ENCODE data around the gene RBM41.
"Not testable (repeated sequence)": the region's sequence is repeated elsewhere in the genome, so short reads cannot be mapped to it uniquely, and the experiment has no call there.

RBM41 gene

GRCh38 chrX:107118322-107119147 lies at the start of gene RBM41:
Gene RBM41, minus strand, starts transcription at chrX:107118822. Its CDS starts 49 bp downstream, at chrX:107118773.
- peak; percentile 42 for DNase-seq (ENCODE audit: low read depth)

- no peak for DNase-seq (ENCODE audit: low read depth)
These were observed 49.6 kb upstream of the RBM41 start for GRCh38 chrX:107168257-107168656.

- DNase-seq (ENCODE audit: low read depth) = no peak
These were observed 48.7 kb upstream of the RBM41 start for GRCh38 chrX:107167163-107167921.

- DNase-seq (ENCODE audit: low read depth) = not testable (repeated sequence)
These were observed 39.0 kb upstream of the RBM41 start for GRCh38 chrX:107157618-107158017.

GRCh38 chrX:107155621-107156430 lies 37.2 kb upstream of the RBM41 start:
- DNase-seq (ENCODE audit: low read depth) = not testable (repeated sequence)

- no peak for DNase-seq (ENCODE audit: low read depth)
These were observed 36.4 kb upstream of the RBM41 start for GRCh38 chrX:107154787-107155620.

GRCh38 chrX:107153005-107153404 lies 34.4 kb upstream of the RBM41 start:
- no peak for DNase-seq (ENCODE audit: low read depth)

- DNase-seq (ENCODE audit: low read depth) = no peak
These were observed 28.0 kb upstream of the RBM41 start for GRCh38 chrX:107146670-107147069.

GRCh38 chrX:107135965-107136307 lies 17.3 kb upstream of the RBM41 start:
- DNase-seq (ENCODE audit: low read depth) = no peak

GRCh38 chrX:107135049-107135964 lies 16.7 kb upstream of the RBM41 start:
- DNase-seq (ENCODE audit: low read depth) = no peak

GRCh38 chrX:107123750-107124149 lies 5.1 kb upstream of the RBM41 start:
- no peak for DNase-seq (ENCODE audit: low read depth)

- no peak for DNase-seq (ENCODE audit: low read depth)
These were observed 661 bp upstream of the RBM41 start for GRCh38 chrX:107119283-107119682.

- DNase-seq (ENCODE audit: low read depth) = no peak
These were observed 665 bp downstream of the RBM41 start for GRCh38 chrX:107117993-107118321.

- no peak for DNase-seq (ENCODE audit: low read depth)
These were observed 11.2 kb downstream of the RBM41 start for GRCh38 chrX:107107459-107107858.

- no peak for DNase-seq (ENCODE audit: low read depth)
These were observed 15.6 kb downstream of the RBM41 start for GRCh38 chrX:107102980-107103379.

GRCh38 chrX:107076158-107076557 lies 42.5 kb downstream of the RBM41 start:
- DNase-seq (ENCODE audit: low read depth) = no peak

- DNase-seq (ENCODE audit: low read depth) = not testable (repeated sequence)
These were observed 60.9 kb downstream of the RBM41 start for GRCh38 chrX:107057731-107058130.

- no peak for DNase-seq (ENCODE audit: low read depth)
These were observed 63.6 kb downstream of the RBM41 start for GRCh38 chrX:107054978-107055377.

- DNase-seq (ENCODE audit: low read depth) = no peak
These were observed 68.4 kb downstream of the RBM41 start for GRCh38 chrX:107050195-107050709.

- DNase-seq (ENCODE audit: low read depth) = no peak
These were observed 71.0 kb downstream of the RBM41 start for GRCh38 chrX:107047622-107048021.
